Loucy (cell line): Measurements from ENCODE around the gene MCOLN1.

Source experiments
- H2AFZ ChIP-seq: fragments of 200-600 bp; sonication (generic); 2 replicates; pipeline ENCODE4 v1.6.0; 2016; ENCODE audit warnings: antibody characterized with exemption, mild to moderate bottlenecking, low read length, moderate library complexity
- H3F3A ChIP-seq: fragments of 200-600 bp; 2 replicates; pipeline ENCODE4 v1.6.0; 2016; ENCODE audit warnings: antibody characterized with exemption, low read depth, mild to moderate bottlenecking
- H3K27me3 ChIP-seq: fragments of 200-600 bp; sonication (generic); 2 replicates; pipeline ENCODE4 v1.6.1; 2014; ENCODE audit warnings: low read length, mild to moderate bottlenecking; ENCODE audit not compliant: insufficient read depth, poor library complexity, severe bottlenecking
- H3K36me3 ChIP-seq: fragments of 200-600 bp; sonication (generic); 2 replicates; pipeline ENCODE4 v1.6.1; 2016; ENCODE audit warnings: low read length; ENCODE audit not compliant: insufficient read depth
- H3K4me1 ChIP-seq: fragments of 200-600 bp; sonication (generic); 2 replicates; pipeline ENCODE4 v1.5.1; 2014; ENCODE audit warnings: low read length, mild to moderate bottlenecking; ENCODE audit not compliant: insufficient read depth, poor library complexity, severe bottlenecking
- H3K4me2 ChIP-seq: fragments of 200-600 bp; sonication (generic); 2 replicates; pipeline ENCODE4 v1.6.0; 2014; ENCODE audit warnings: antibody characterized with exemption, low read length, low read depth, mild to moderate bottlenecking; ENCODE audit not compliant: poor library complexity, severe bottlenecking
- H3K4me3 ChIP-seq: fragments of 200-600 bp; sonication (generic); 2 replicates; pipeline ENCODE4 v1.5.1; 2014; ENCODE audit warnings: low read length, mild to moderate bottlenecking, mixed read lengths; ENCODE audit not compliant: poor library complexity, severe bottlenecking
- H3K79me2 ChIP-seq: fragments of 200-600 bp; sonication (generic); 2 replicates; pipeline ENCODE4 v1.6.1; 2014; ENCODE audit warnings: low read length; ENCODE audit not compliant: insufficient read depth
- H3K9ac ChIP-seq: fragments of 200-600 bp; sonication (generic); 2 replicates; pipeline ENCODE4 v1.6.0; 2014; ENCODE audit warnings: mild to moderate bottlenecking, low read depth, low read length, moderate library complexity; ENCODE audit not compliant: poor library complexity, severe bottlenecking
- H3K9me2 ChIP-seq: fragments of 200-600 bp; sonication (generic); replicated peaks from 2 replicates; pipeline ENCODE4 v1.6.1; 2016; ENCODE audit warnings: low read depth, low read length, mixed read lengths
- H3K9me3 ChIP-seq: fragments of 200-600 bp; sonication (generic); 2 replicates; pipeline ENCODE4 v1.6.1; 2014; ENCODE audit warnings: mild to moderate bottlenecking, antibody characterized with exemption, low read length, low read depth; ENCODE audit not compliant: insufficient read depth
- H4K20me1 ChIP-seq: fragments of 200-600 bp; sonication (generic); 2 replicates; pipeline ENCODE4 v1.6.0; 2014; ENCODE audit warnings: antibody characterized with exemption, low read length, mild to moderate bottlenecking; ENCODE audit not compliant: insufficient read depth, poor library complexity, severe bottlenecking
- CTCF ChIP-seq: fragments of 200-600 bp; sonication (generic); conservative IDR thresholded peaks from 2 replicates; pipeline ENCODE4 v1.5.1; 2014; ENCODE audit warnings: mild to moderate bottlenecking, antibody characterized with exemption, low read length
- EZH2phosphoT487 ChIP-seq: fragments of 200-600 bp; IDR thresholded peaks from 2 replicates; pipeline ENCODE4 v1.6.1; 2018; ENCODE audit warnings: antibody characterized with exemption, mild to moderate bottlenecking, moderate library complexity, borderline replicate concordance

The MCOLN1 gene

GRCh38 chr19:7540761-7541474 is 18.5 kb downstream of the MCOLN1 start:
- H3K4me3 ChIP-seq: no peak overlapping the region
- H3K9ac ChIP-seq: no peak overlapping the region
- H3F3A ChIP-seq: no peaks in the 10 kb centered on the region
- no peaks in the 10 kb centered on the region for H3K36me3 ChIP-seq
- TF ChIP-seq EZH2phosphoT487 (no peak), CTCF (no peak)
- H3K79me2 ChIP-seq: no peaks in the 10 kb centered on the region
- no peaks in the 10 kb centered on the region for H4K20me1 ChIP-seq
- peaks cover 9% of the 10 kb centered on the region for H3K4me1 ChIP-seq
- no peaks in the 10 kb centered on the region for H3K27me3 ChIP-seq
- H3K9me3 ChIP-seq: no peaks in the 10 kb centered on the region
- no peaks in the 10 kb centered on the region for H3K9me2 ChIP-seq
- H3K4me2 ChIP-seq: no peak overlapping the region
- no peak overlapping the region for H2AFZ ChIP-seq

GRCh38 chr19:7541475-7541824 is 19.0 kb downstream of the MCOLN1 start:
- Histone ChIP-seq H3K9me3 (no peaks in the 10 kb centered on the region), H3K4me2 (no peak overlapping the region), H3F3A (no peaks in the 10 kb centered on the region), H3K9me2 (no peaks in the 10 kb centered on the region), H3K27me3 (no peaks in the 10 kb centered on the region), H3K4me3 (no peak overlapping the region), H3K4me1 (peaks cover 9% of the 10 kb centered on the region), H3K9ac (no peak overlapping the region), H4K20me1 (no peaks in the 10 kb centered on the region), H3K79me2 (no peaks in the 10 kb centered on the region), H2AFZ (no peak overlapping the region), H3K36me3 (no peaks in the 10 kb centered on the region)
- TF ChIP-seq CTCF (no peak), EZH2phosphoT487 (no peak)

- H3K4me2 ChIP-seq: no peak overlapping the region
- H3K79me2 ChIP-seq: no peaks in the 10 kb centered on the region
- no peak for TF ChIP-seq EZH2phosphoT487
- TF ChIP-seq CTCF: no peak
- peaks cover 9% of the 10 kb centered on the region for H3K4me1 ChIP-seq
- H3K9me3 ChIP-seq: no peaks in the 10 kb centered on the region
- H3K36me3 ChIP-seq: no peaks in the 10 kb centered on the region
- H2AFZ ChIP-seq: no peak overlapping the region
- H3K9me2 ChIP-seq: no peaks in the 10 kb centered on the region
- H3K27me3 ChIP-seq: no peaks in the 10 kb centered on the region
- H3K9ac ChIP-seq: no peak overlapping the region
- H4K20me1 ChIP-seq: no peaks in the 10 kb centered on the region
- no peak overlapping the region for H3K4me3 ChIP-seq
- H3F3A ChIP-seq: no peaks in the 10 kb centered on the region
Observed at GRCh38 chr19:7541828-7542443, 19.5 kb downstream of the MCOLN1 start.
